A549 treated with Mapracorat at 1 μM for 4 hours (cell line): ENCODE measurements around the gene PAQR8. TPM values are rescaled to one million over a fixed set of nuclear protein-coding genes. Genes with fewer than 3 reads are reported as not detected.

ENCODE experiments used
- total RNA-seq: library from RNA; stranded (reverse); fragments of 200-300 nt; extraction: Qiagen RNA extraction; gene quantifications from 5 replicates; pipeline ENCODE4 v1.2.3, GENCODE V29; 2022

Gene PAQR8, protein sequence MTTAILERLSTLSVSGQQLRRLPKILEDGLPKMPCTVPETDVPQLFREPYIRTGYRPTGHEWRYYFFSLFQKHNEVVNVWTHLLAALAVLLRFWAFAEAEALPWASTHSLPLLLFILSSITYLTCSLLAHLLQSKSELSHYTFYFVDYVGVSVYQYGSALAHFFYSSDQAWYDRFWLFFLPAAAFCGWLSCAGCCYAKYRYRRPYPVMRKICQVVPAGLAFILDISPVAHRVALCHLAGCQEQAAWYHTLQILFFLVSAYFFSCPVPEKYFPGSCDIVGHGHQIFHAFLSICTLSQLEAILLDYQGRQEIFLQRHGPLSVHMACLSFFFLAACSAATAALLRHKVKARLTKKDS
- 0.91 to 1.5 TPM (median 1.1 TPM) in 5 replicates for total RNA-seq

GRCh38 chr6:52361945-52362442 is at the start of gene PAQR8:
Gene PAQR8 (plus strand): TSS chr6:52362151. CDS start chr6:52403214, 41,063 bp downstream.

DNA sequence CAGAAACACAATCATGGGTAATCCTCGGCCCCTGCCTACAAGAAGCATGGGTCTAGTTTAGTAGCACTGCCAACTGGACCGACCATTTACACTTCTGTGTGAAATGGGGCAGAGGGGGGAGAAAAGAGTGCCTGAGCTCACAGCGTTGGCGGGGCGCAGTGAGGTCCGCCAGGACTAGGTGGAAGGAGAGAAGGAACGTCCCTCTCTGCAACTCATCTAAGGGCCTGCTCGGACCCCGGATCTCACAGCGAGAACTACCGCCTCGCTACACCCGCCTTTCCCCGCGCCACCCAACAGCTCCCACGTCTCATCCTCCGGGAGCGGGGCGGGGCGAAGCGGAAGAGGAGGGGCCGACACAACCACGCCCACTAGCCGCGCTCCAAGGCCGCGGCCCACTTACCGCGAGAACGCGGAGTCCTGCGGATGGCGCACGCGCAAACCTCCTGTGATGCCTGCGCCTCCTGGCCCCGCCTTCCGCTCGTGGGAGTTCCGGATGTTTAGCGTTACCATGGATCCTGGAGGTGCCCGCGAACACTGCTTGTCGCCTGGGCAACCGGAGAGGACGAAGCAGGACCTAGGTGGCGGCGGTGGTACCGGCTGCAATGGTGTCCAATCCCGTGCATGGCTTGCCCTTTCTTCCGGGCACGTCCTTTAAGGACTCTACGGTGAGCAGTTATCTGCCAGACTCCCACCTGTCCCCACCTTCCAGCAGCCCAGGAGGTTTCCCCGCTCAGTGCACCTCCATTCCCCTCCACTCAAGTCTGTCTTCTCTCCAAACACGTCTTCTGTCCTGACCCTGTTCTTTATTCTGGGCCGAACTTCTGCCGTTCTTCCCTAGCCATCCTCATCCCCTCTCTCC is 58.1 kb downstream of the PAQR8 start, which contains the start of gene EFHC1:
Gene EFHC1, plus strand, starts transcription at position 534 of the 859 bp plus-strand sequence. Its CDS starts 69 bp downstream, at position 603.

Other genes starting within 250 kb of the PAQR8 start
- gene IL17A, start 175.8 kb upstream of the PAQR8 start, total RNA-seq = not detected in 5 replicates
- gene IL17F, start 117.7 kb upstream of the PAQR8 start, total RNA-seq = not detected in 5 replicates
- 75.1 to 84.7 TPM (median 77.1 TPM) in 5 replicates for gene MCM3, start 77.4 kb upstream of the PAQR8 start, total RNA-seq
- 10.6 to 16.2 TPM (median 11.2 TPM) in 5 replicates for gene EFHC1, start 58.2 kb downstream of the PAQR8 start, total RNA-seq
- gene TRAM2, start 214.9 kb downstream of the PAQR8 start, total RNA-seq = 29.7 to 36.7 TPM (median 34.3 TPM) in 5 replicates